Ovary (tissue), 9 donors: Measurements from ENCODE around the gene DES. TPM values are rescaled to one million over a fixed set of nuclear protein-coding genes. Genes with fewer than 3 reads are reported as not detected.

Experiments used
- DNase-seq, 5 donors: peaks; one replicate each; pipeline ENCODE4 v3.0.0-alpha.2; 2019 to 2020
- H3K27ac ChIP-seq, 2 donors: fragments of 200-600 bp; one replicate each; pipeline versions ENCODE4 v1.5.1 to v1.8.0; 2019 to 2022
- H3K27me3 ChIP-seq: fragments of 200-600 bp; one replicate; pipeline ENCODE4 v1.8.0; 2022
- H3K36me3 ChIP-seq: fragments of 200-600 bp; sonication (generic); one replicate; pipeline ENCODE4 v1.5.1; 2019
- H3K4me1 ChIP-seq: one replicate; pipeline ENCODE4 v1.8.1; 2013; ENCODE audit warnings: mild to moderate bottlenecking, moderate library complexity; ENCODE audit not compliant: insufficient read depth
- H3K4me3 ChIP-seq: fragments of 200-600 bp; sonication (generic); one replicate; pipeline ENCODE4 v1.5.1; 2017
- H3K9me3 ChIP-seq, 2 donors: fragments of 200-600 bp in 1 of 2; sonication (generic) in 1 of 2; one replicate each; pipeline versions ENCODE4 v1.5.1 to v1.8.1; 2013 to 2019; ENCODE audit warnings: mild to moderate bottlenecking in 1 of 2, moderate library complexity in 1 of 2
- EP300 ChIP-seq: sonication (generic); formaldehyde crosslinking; IDR thresholded peaks from one replicate; pipeline ENCODE4 v1.6.1; 2017; ENCODE audit warnings: antibody characterized with exemption
- POLR2A ChIP-seq: fragments of 450-650 bp; IDR thresholded peaks from one replicate; pipeline ENCODE4 v1.6.1; 2017; ENCODE audit warnings: antibody characterized with exemption, mild to moderate bottlenecking, moderate library complexity
- WGBS, 3 donors: extraction: QIAGEN DNeasy Blood & Tissue Kit in 1 of 3; methylation state at CpG; one replicate each; pipeline versions ENCODE4 v1.1.5 to v1.1.7; 2013 to 2017; 5-methylcytosine and 5-hydroxymethylcytosine counted together
- intact Hi-C, 4 donors: fragments of 100-400 bp; cut with DNase I; formaldehyde crosslinking; loops; one replicate each; pipeline versions ENCODE4 v1.11.0 to v1.15.1; 2022 to 2023
- polyA plus RNA-seq, 2 donors: library from polyadenylated mRNA; stranded (reverse); fragments of 200-250 nt in 1 of 2; fragments of 350-450 nt in 1 of 2; fragmentation: Illumina TruSeq in 1 of 2; extraction: RNeasy Lipid Tissue Mini Kit (QIAGEN cat#74804) in 1 of 2; gene quantifications; one replicate each; pipeline ENCODE4 v1.2.3, GENCODE V29; 2013 to 2014
- total RNA-seq, 7 donors: library from RNA; depleted of rRNA in 2 of 7; stranded (reverse); fragments of >200 nt in 2 of 7; fragmentation: NEBNext Ultra II Directional in 3 of 7; extraction: Animal tissue kit (Norgen Biotek cat#: 25700) in 3 of 7; gene quantifications; one replicate each; pipeline versions ENCODE4 v1.1.0 to v1.2.4, GENCODE V29; 2016 to 2023
- TF ChIP-seq, protein P1 (sequence below), 3 donors: fragments of 450-650 bp in 2 of 3; fragments of 200-600 bp in 1 of 3; IDR thresholded peaks; one replicate each; pipeline versions ENCODE4 v1.5.1 to v1.8.0; 2016 to 2022; ENCODE audit warnings: antibody characterized with exemption in 3 of 3, mild to moderate bottlenecking in 1 of 3
- donor health status: DM: no; HTN: no; CAD: no; lungs with moderate emphysema.
- donor health status: DM: no; HTN: no; CAD: no.
- donor health status: Bipolar disorder and iron deficiency.
- donor health status: DM: yes; HTN: yes; CAD: no.
- donor health status: DM: no; HTN: no; CAD: no.
- donor health status: DM: yes; HTN: yes; CAD: no.

DES gene
- total and polyA plus RNA-seq, 9 donors, result 86.5 to 1,061 (median 184) TPM

DNA sequence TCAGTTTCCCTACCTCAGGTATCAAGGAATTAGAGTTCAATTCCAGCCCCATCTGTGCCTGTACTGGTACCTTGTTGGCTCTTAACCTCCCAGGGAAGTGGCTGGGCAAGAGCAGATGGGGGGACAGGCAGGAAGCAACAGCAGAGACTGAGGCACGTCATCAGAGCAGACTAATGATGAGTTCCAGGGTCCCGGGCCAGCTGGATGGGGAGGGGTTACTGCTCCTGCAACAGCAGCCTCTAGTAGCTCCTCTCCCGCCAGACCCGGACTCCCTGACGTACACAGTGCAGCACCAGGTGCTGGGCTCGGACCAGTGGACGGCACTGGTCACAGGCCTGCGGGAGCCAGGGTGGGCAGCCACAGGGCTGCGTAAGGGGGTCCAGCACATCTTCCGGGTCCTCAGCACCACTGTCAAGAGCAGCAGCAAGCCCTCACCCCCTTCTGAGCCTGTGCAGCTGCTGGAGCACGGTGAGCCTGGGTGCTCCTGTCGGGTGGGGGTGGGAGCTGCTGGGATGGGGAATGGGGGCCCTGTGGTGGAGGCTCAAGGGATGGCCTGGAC is 54.5 kb downstream of the DES start:
- Histone ChIP-seq H3K9me3 (no peaks in the 10 kb centered on the region), H3K27ac (no peak overlapping the region), H3K4me1 (peaks cover 3% of the 10 kb centered on the region), H3K27me3 (no peaks in the 10 kb centered on the region), H3K36me3 (no peaks in the 10 kb centered on the region), H3K4me3 (no peak overlapping the region)
- intact Hi-C loops, result loop anchor here in 3 of 4 donors (5.0 to 10.0 kb wide), 3 partner anchors 50 to 62 kb away; no protein-coding TSS in a partner anchor
- TF ChIP-seq POLR2A (no peak), EP300 (no peak)
- TF ChIP-seq, protein P1, sequence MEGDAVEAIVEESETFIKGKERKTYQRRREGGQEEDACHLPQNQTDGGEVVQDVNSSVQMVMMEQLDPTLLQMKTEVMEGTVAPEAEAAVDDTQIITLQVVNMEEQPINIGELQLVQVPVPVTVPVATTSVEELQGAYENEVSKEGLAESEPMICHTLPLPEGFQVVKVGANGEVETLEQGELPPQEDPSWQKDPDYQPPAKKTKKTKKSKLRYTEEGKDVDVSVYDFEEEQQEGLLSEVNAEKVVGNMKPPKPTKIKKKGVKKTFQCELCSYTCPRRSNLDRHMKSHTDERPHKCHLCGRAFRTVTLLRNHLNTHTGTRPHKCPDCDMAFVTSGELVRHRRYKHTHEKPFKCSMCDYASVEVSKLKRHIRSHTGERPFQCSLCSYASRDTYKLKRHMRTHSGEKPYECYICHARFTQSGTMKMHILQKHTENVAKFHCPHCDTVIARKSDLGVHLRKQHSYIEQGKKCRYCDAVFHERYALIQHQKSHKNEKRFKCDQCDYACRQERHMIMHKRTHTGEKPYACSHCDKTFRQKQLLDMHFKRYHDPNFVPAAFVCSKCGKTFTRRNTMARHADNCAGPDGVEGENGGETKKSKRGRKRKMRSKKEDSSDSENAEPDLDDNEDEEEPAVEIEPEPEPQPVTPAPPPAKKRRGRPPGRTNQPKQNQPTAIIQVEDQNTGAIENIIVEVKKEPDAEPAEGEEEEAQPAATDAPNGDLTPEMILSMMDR (IDR thresholded peaks at IDR 0.05), result no peak
- no peak for DNase-seq
- 86 to 87% (median 86%) methylated on average over 12 of the region's 12 CpGs for WGBS, 3 donors

DNA sequence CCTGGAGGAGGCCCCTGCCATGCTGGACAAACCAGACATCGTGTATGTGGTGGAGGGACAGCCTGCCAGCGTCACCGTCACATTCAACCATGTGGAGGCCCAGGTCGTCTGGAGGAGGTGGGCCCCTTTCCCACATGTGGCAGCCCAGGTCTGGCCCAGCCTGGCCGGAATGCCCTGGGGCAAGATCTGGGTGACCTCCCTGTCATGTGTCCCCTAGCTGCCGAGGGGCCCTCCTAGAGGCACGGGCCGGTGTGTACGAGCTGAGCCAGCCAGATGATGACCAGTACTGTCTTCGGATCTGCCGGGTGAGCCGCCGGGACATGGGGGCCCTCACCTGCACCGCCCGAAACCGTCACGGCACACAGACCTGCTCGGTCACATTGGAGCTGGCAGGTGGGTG is 55.3 kb downstream of the DES start:
- no peaks in the 10 kb centered on the region for H3K36me3 ChIP-seq
- 86 to 91% (median 89%) methylated on average over 14 to 18 of the region's 18 CpGs for WGBS, 3 donors
- intact Hi-C loops, result loop anchor here in 3 of 4 donors (5.0 to 10.0 kb wide), 3 partner anchors 49 to 61 kb away; no protein-coding TSS in a partner anchor

DNA sequence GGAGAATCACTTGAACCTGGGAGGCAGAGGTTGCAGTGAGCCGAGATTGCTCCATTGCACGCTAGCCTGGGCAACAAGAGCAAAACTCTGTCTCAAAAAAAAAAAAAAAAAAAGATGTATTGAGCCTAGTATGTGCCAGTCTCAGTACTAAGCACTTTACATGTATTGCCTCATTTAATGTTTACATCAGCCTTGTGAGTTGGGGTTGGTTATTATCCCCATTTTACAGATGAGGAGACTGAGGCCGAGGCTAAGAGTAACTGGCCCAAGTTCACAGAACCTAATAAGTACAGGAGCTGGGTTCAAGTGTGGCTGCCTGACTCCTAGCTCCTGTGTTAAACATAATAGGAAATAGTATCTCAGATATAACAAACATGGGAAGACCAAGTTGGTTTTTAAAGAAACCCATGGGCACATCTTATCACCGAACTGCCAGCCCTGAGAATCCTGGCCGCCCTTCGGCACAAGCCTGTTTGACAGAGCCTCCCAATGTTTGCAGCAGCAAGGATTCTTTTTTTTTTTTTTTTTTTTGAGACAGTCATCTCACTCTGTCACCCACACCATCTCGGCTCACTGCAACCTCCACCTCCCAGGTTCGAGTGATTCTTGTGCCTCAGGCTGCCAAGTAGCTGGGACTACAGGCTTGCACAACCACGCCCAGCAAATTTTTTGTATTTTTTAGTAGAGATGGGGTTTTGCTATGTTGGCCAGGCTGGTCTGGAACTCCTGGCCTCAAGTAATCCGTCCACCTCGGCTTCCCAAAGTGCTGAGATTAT is 56.3 kb downstream of the DES start:
- Histone ChIP-seq H3K27ac (no peak overlapping the region), H3K4me3 (no peak overlapping the region), H3K9me3 (no peaks in the 10 kb centered on the region), H3K4me1 (peaks cover 3% of the 10 kb centered on the region), H3K36me3 (no peaks in the 10 kb centered on the region), H3K27me3 (no peaks in the 10 kb centered on the region)
- TF ChIP-seq POLR2A, result no peak
- no peak for DNase-seq
- WGBS, 3 donors, result 80 to 81% (median 81%) methylated on average over 11 of the region's 11 CpGs
- intact Hi-C loops, result loop anchor here in 3 of 4 donors (5.0 to 10.0 kb wide), 3 partner anchors 48 to 60 kb away; no protein-coding TSS in a partner anchor

More for the DNA sequence above, 55.3 kb downstream of the DES start:
- Histone ChIP-seq H3K9me3 (no peaks in the 10 kb centered on the region), H3K4me3 (no peak overlapping the region), H3K27me3 (no peaks in the 10 kb centered on the region), H3K27ac (no peak overlapping the region), H3K4me1 (peaks cover 3% of the 10 kb centered on the region)
- no peak for TF ChIP-seq POLR2A
- TF ChIP-seq EP300, result no peak
- TF ChIP-seq, protein P1 (IDR thresholded peaks at IDR 0.05), result no peak
- no peak for DNase-seq

DNA sequence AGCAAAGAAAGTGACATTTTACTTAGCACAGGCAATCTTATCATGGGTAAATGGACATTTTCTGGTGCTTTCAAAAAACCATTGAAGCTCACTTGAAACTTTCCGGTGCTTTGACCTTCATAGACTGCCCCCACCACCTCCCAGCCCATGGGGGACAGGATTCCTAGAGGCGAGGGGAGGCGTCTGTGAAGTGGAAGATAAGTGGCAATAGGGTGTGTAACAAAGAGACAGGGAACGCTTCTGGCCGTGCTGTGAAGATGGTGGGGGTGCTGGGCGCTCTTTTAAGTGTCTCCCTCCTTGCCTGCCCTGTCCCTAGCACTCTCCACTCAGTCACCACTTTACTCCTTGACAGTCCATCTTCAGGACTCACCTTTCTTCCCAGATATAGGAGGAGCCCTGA is 57.1 kb downstream of the DES start:
- H3K4me3 ChIP-seq, result no peak overlapping the region
- H3K4me1 ChIP-seq, result peaks cover 3% of the 10 kb centered on the region
- intact Hi-C loops, result loop anchor here in 2 of 4 donors (10.0 kb wide), 2 partner anchors 50 to 60 kb away; no protein-coding TSS in a partner anchor
- 73 to 86% (median 78%) methylated on average over 6 of the region's 6 CpGs for WGBS, 3 donors
- TF ChIP-seq EP300, result no peak
- no peak for TF ChIP-seq POLR2A
- TF ChIP-seq, protein P1 (IDR thresholded peaks at IDR 0.05), result no peak
- no peaks in the 10 kb centered on the region for H3K36me3 ChIP-seq
- H3K27ac ChIP-seq, result no peak overlapping the region
- no peaks in the 10 kb centered on the region for H3K9me3 ChIP-seq
- peak in 1 of 5 donors; percentile 5 for DNase-seq
- no peaks in the 10 kb centered on the region for H3K27me3 ChIP-seq
